Natural killer cell (primary cell): ENCODE measurements around the gene NYAP2. TPM values are rescaled to one million over a fixed set of nuclear protein-coding genes. Genes with fewer than 3 reads are reported as not detected.

Source experiments
- ATAC-seq, 3 donors: fragments of 150-1000 bp in 2 of 3; fragments of 200-7000 bp in 1 of 3; cut with Tn5 transposase; 1 replicate in 1 of 3; 2 replicates in 2 of 3; pipeline ENCODE4 v1.10.0; 2021; ENCODE audit warnings: mild to moderate bottlenecking in 2 of 3, moderate library complexity in 2 of 3
- DNase-seq, 2 donors: peaks; one replicate each; pipeline versions ENCODE4 v3.0.0 to v3.0.0-alpha.2; 2013 to 2021; ENCODE audit warnings: mixed read lengths in 1 of 2
- H3K27ac ChIP-seq: one replicate; pipeline ENCODE4 v1.5.1; 2013; ENCODE audit warnings: mild to moderate bottlenecking, low read length
- H3K27me3 ChIP-seq: one replicate; pipeline ENCODE4 v1.6.1; 2013; ENCODE audit warnings: low read length; ENCODE audit not compliant: control insufficient read depth, insufficient read depth
- H3K36me3 ChIP-seq: one replicate; pipeline ENCODE4 v1.6.1; 2013; ENCODE audit warnings: low read length; ENCODE audit not compliant: control insufficient read depth, insufficient read depth
- H3K4me1 ChIP-seq: one replicate; pipeline ENCODE4 v1.6.1; 2013; ENCODE audit warnings: low read length; ENCODE audit not compliant: control insufficient read depth, insufficient read depth
- H3K4me3 ChIP-seq: one replicate; pipeline ENCODE4 v1.5.1; 2013; ENCODE audit warnings: low read length
- H3K9me3 ChIP-seq: one replicate; pipeline ENCODE4 v1.6.1; 2013; ENCODE audit warnings: low read length; ENCODE audit not compliant: control insufficient read depth, insufficient read depth
- H3K27ac Mint-ChIP-seq, 2 donors: one replicate each; pipeline ENCODE4 v1.8.0; 2022; ENCODE audit warnings: mild to moderate bottlenecking in 2 of 2, mixed read lengths in 2 of 2, moderate library complexity in 1 of 2
- H3K27me3 Mint-ChIP-seq, 2 donors: one replicate each; pipeline ENCODE4 v1.8.0; 2022; ENCODE audit warnings: low read depth in 2 of 2, mixed read lengths in 2 of 2
- H3K36me3 Mint-ChIP-seq: one replicate; pipeline ENCODE4 v1.8.0; 2022; ENCODE audit warnings: mixed read lengths
- H3K4me1 Mint-ChIP-seq, 2 donors: one replicate each; pipeline ENCODE4 v1.8.0; 2022; ENCODE audit warnings: mixed read lengths in 2 of 2
- H3K4me3 Mint-ChIP-seq: one replicate; pipeline ENCODE4 v1.8.0; 2022; ENCODE audit warnings: mild to moderate bottlenecking, moderate library complexity, mixed read lengths
- H3K9me3 Mint-ChIP-seq, 2 donors: one replicate each; pipeline ENCODE4 v1.8.0; 2022; ENCODE audit warnings: mixed read lengths in 2 of 2
- CTCF ChIP-seq: fragments of 200-600 bp; IDR thresholded peaks from one replicate; pipeline ENCODE4 v1.8.0; 2022; ENCODE audit warnings: antibody characterized with exemption
- WGBS: methylation state at CpG from one replicate; pipeline ENCODE4 v1.1.7; 2013; ENCODE audit warnings: missing lambda C conversion rate; ENCODE audit not compliant: insufficient coverage; 5-methylcytosine and 5-hydroxymethylcytosine counted together
- intact Hi-C: fragments of 100-400 bp; cut with micrococcal nuclease; formaldehyde crosslinking; loops from one replicate; pipeline ENCODE4 v1.14.2; 2022
- total RNA-seq, 4 donors: library from RNA; stranded (reverse); fragments of 120-200 nt in 1 of 4; gene quantifications; one replicate each; pipeline versions ENCODE4 v1.2.3 to v1.2.4, GENCODE V29; 2013 to 2022

Gene NYAP2
- total RNA-seq, 3 donors from 2014 or later (not counting 1 experiment from before 2014, with no cell fraction given): 0.14 TPM; not detected in 2

GRCh38 chr2:225501022-225501421, 101.5 kb downstream of the NYAP2 start:
- H3K27me3 Mint-ChIP-seq: peaks cover 5 to 8% of the 10 kb centered on the region in 2 donors

GRCh38 chr2:225502971-225503370, 103.5 kb downstream of the NYAP2 start:
- no peak overlapping the region for H3K27ac Mint-ChIP-seq
- H3K4me1 Mint-ChIP-seq: no peaks in the 10 kb centered on the region
- intact Hi-C loops: no loop called here
- H3K36me3 Mint-ChIP-seq: no peaks in the 10 kb centered on the region
- peaks cover 5 to 8% of the 10 kb centered on the region in 2 donors for H3K27me3 Mint-ChIP-seq
- H3K4me3 Mint-ChIP-seq: no peak overlapping the region
- no CpG with 5 or more reads among the region's 1 CpG for WGBS
- H3K27ac ChIP-seq: no peak overlapping the region
- no peaks in the 10 kb centered on the region for H3K27me3 ChIP-seq
- DNase-seq (no peak), ATAC-seq (no peak)
- H3K9me3 ChIP-seq: no peaks in the 10 kb centered on the region
- H3K9me3 Mint-ChIP-seq: no peaks in the 10 kb centered on the region
- no peak for TF ChIP-seq CTCF
- H3K36me3 ChIP-seq: no peaks in the 10 kb centered on the region
- no peaks in the 10 kb centered on the region for H3K4me1 ChIP-seq
- no peak overlapping the region for H3K4me3 ChIP-seq

More at GRCh38 chr2:225501022-225501421, 101.5 kb downstream of the NYAP2 start:
- intact Hi-C loops: no loop called here
- Histone ChIP-seq H3K4me3 (no peak overlapping the region), H3K9me3 (no peaks in the 10 kb centered on the region), H3K36me3 (no peaks in the 10 kb centered on the region), H3K4me1 (no peaks in the 10 kb centered on the region), H3K27ac (no peak overlapping the region), H3K27me3 (no peaks in the 10 kb centered on the region)
- TF ChIP-seq CTCF: no peak
- Mint-ChIP-seq H3K4me3 (no peak overlapping the region), H3K27ac (no peak overlapping the region), H3K36me3 (no peaks in the 10 kb centered on the region), H3K9me3 (no peaks in the 10 kb centered on the region), H3K4me1 (no peaks in the 10 kb centered on the region)
- no peak for ATAC-seq
- DNase-seq: no peak

GRCh38 chr2:225510796-225511195, 111.3 kb downstream of the NYAP2 start:
- Histone ChIP-seq H3K27ac (no peak overlapping the region), H3K4me1 (no peaks in the 10 kb centered on the region), H3K36me3 (no peaks in the 10 kb centered on the region), H3K4me3 (no peak overlapping the region), H3K27me3 (no peaks in the 10 kb centered on the region), H3K9me3 (no peaks in the 10 kb centered on the region)
- Mint-ChIP-seq H3K27me3 (peaks cover 0 to 2% of the 10 kb centered on the region in 2 donors), H3K9me3 (no peaks in the 10 kb centered on the region), H3K4me1 (no peaks in the 10 kb centered on the region), H3K4me3 (no peak overlapping the region), H3K36me3 (no peaks in the 10 kb centered on the region), H3K27ac (no peak overlapping the region)
- WGBS: 83% methylated on average over 1 of the region's 1 CpG
- no peak for ATAC-seq
- intact Hi-C loops: no loop called here
- TF ChIP-seq CTCF: no peak
- no peak for DNase-seq

GRCh38 chr2:225512469-225512868, 113.0 kb downstream of the NYAP2 start:
- H3K27ac ChIP-seq: no peak overlapping the region
- Mint-ChIP-seq H3K9me3 (no peaks in the 10 kb centered on the region), H3K27me3 (peaks cover 0 to 2% of the 10 kb centered on the region in 2 donors), H3K4me1 (no peaks in the 10 kb centered on the region), H3K4me3 (no peak overlapping the region), H3K36me3 (no peaks in the 10 kb centered on the region), H3K27ac (no peak overlapping the region)
- no peaks in the 10 kb centered on the region for H3K27me3 ChIP-seq
- ATAC-seq (no peak), DNase-seq (no peak)
- intact Hi-C loops: no loop called here
- H3K9me3 ChIP-seq: no peaks in the 10 kb centered on the region
- H3K4me3 ChIP-seq: no peak overlapping the region
- 71% methylated on average over 1 of the region's 1 CpG for WGBS
- H3K36me3 ChIP-seq: no peaks in the 10 kb centered on the region
- no peaks in the 10 kb centered on the region for H3K4me1 ChIP-seq
- TF ChIP-seq CTCF: no peak
